Uterus (tissue), 2 donors: Measurements from ENCODE around the gene GPR158.

ENCODE experiments used
- CTCF ChIP-seq, 4 experiments: fragments of 200-600 bp in 2 of 4; fragments of 450-650 bp in 2 of 4; sonication (generic) in 2 of 4; IDR thresholded peaks; one replicate each; pipeline ENCODE4 v1.5.1; 2016 to 2019; ENCODE audit warnings: antibody characterized with exemption in 4 of 4, mild to moderate bottlenecking in 2 of 4, moderate library complexity in 1 of 4
- POLR2A ChIP-seq, 2 donors: fragments of 450-650 bp; IDR thresholded peaks; one replicate each; pipeline ENCODE4 v1.6.1; 2016; ENCODE audit warnings: antibody characterized with exemption in 2 of 2, mild to moderate bottlenecking in 1 of 2, moderate library complexity in 1 of 2

- TF ChIP-seq CTCF (IDR thresholded peaks at IDR 0.05) = no peak
- no peak for TF ChIP-seq POLR2A (IDR thresholded peaks at IDR 0.05)
Measured at GRCh38 chr10:25125201-25125611, 49.6 kb upstream of the GPR158 start.
